ENCODE data around the gene AJAP1.

The AJAP1 gene

DNA sequence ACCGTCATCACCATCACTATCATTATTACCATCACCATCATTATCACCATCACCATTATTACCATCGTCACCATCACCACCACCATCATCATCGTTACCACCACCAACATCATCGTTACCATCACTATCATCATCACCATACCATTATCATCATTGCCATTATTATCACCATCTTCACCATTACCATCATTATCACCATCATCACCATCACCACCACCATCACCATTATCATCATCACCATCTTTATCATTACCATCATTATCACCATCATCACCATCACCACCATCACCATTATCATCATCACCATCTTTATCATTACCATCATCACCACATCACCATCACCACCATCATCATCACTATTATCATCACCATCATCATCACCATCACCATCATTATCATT is 112.9 kb downstream of the AJAP1 start:
- TF ChIP-seq, protein P1, sequence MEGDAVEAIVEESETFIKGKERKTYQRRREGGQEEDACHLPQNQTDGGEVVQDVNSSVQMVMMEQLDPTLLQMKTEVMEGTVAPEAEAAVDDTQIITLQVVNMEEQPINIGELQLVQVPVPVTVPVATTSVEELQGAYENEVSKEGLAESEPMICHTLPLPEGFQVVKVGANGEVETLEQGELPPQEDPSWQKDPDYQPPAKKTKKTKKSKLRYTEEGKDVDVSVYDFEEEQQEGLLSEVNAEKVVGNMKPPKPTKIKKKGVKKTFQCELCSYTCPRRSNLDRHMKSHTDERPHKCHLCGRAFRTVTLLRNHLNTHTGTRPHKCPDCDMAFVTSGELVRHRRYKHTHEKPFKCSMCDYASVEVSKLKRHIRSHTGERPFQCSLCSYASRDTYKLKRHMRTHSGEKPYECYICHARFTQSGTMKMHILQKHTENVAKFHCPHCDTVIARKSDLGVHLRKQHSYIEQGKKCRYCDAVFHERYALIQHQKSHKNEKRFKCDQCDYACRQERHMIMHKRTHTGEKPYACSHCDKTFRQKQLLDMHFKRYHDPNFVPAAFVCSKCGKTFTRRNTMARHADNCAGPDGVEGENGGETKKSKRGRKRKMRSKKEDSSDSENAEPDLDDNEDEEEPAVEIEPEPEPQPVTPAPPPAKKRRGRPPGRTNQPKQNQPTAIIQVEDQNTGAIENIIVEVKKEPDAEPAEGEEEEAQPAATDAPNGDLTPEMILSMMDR (IDR thresholded peaks at IDR 0.05; ENCODE audit: borderline replicate concordance, insufficient read depth, low read depth, low read length) = no peak
- H3K4me3 ChIP-seq (ENCODE audit: low read depth, low read length) = no peak overlapping the region

DNA sequence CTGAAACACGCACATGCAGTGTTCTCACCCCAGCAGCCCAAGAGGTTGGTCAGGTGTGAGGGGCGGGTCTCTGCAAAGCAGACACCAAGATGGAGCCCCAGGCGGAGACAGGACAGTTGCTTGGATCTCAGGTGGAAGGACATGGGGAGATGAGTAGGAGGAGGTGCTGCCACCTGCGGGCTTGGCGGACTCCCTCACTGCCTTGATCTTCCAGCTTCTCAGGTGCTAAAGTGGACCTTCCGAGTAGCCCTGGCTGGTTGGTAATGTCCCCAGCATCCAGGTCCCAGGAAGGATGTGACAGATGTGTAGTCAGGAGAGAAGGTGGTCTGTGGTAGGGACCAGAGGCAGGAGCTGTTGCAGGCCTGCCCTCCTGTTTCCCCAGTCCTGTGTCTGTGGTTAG is 114.1 kb downstream of the AJAP1 start:
- TF ChIP-seq, protein P1 (IDR thresholded peaks at IDR 0.05; ENCODE audit: borderline replicate concordance, insufficient read depth, low read depth, low read length) = no peak
- H3K4me3 ChIP-seq (ENCODE audit: low read depth, low read length) = no peak overlapping the region

DNA sequence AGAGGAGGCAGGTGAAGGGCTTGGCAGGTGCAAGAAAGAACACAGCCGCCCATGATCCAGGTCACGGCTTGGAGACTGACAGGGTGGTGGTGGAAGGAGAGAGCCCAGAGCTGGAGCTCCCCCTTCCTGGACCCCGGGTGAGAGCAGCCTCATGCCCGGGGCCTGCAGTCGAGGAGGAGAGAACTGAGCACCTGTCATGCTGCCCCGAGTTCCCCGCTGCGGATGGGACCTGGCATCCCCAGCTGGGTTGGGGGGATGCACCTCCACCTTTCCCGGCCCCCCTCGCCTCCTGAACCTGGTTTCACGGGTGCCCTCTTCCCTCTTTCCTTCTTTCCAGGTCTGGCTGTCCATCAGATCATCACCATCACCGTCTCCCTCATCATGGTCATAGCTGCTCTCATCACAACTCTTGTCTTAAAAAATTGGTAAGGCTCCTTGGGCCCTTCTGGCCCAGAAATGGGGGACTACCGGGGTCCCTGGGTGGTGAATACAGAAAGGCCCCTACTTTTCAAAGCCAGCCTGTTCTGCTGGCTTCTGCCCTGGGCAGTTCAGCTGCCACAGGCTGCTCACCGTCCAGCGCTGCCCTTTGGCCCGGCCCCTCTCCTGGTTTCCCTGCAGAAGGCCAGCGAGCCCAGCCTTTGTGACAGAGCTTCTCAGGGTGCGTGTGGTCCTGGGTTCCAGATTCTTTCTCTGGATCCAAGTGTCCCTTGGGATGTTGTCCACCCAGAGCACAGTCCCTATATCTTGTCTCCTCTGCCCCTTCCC is 115.3 kb downstream of the AJAP1 start:
- TF ChIP-seq, protein P1 (IDR thresholded peaks at IDR 0.05; ENCODE audit: borderline replicate concordance, insufficient read depth, low read depth, low read length) = no peak
- H3K4me3 ChIP-seq (ENCODE audit: low read depth, low read length) = no peak overlapping the region

DNA sequence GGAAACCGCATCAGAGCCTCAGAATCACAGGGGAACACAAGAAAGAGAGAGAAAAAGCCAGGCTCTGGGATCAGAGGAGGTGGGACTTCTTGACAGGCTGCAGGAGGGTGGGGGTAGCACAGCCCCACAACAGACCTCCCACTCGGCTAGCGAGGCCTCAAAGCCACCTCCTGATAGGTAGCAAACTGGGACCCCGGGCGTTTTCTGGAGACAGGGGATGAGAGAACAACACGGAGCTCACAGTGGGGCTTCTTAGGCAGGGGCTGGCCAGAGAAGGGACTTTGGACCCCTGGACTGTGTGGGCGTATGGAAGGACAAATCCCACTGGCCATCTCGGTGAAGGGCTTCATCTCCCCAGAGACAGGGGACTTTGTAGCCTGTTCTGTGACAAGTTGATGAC is 116.3 kb downstream of the AJAP1 start:
- no peak overlapping the region for H3K4me3 ChIP-seq (ENCODE audit: low read depth, low read length)
- TF ChIP-seq, protein P1 (IDR thresholded peaks at IDR 0.05; ENCODE audit: borderline replicate concordance, insufficient read depth, low read depth, low read length) = no peak

DNA sequence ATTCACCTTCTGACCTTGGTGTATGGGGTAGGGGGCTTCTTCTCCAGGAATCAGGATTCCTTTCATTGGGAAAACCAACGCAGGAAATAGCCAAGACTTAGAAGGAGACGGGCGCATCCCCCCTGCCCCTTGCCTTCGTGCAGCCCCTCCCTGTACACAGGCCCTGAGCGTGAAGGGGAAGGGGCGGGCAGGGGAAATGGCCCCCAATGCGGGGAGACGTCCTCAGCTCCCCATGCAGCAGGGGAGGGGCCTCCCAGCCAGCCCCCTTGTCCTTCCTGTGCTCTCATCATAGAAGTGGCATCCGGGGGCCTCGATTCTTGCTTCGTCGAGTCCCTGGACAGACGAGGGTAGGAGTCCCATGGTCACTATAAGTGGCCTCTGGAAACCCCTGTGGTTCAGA is 116.9 kb downstream of the AJAP1 start:
- TF ChIP-seq, protein P1 (IDR thresholded peaks at IDR 0.05; ENCODE audit: borderline replicate concordance, insufficient read depth, low read depth, low read length) = no peak
- H3K4me3 ChIP-seq (ENCODE audit: low read depth, low read length) = no peak overlapping the region

DNA sequence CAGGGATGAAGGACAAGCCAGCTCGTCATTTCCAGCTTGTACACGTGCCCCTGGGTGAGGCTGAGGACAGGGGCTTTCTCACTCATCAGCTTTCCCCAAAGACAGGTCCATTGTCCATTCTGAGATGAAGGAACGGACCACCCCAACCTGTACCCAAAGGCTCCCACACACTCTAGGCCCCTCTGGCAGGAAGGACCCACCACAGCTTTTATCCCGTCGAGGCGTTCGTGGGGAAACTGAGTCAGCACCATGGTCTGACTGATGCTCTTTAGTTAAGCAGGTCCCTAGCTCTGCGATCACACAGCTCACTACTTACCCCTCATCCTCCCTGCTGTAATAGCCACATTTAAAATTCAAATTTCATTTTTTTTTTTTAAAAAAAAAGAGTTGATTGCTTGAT is 117.3 kb downstream of the AJAP1 start:
- TF ChIP-seq, protein P1 (IDR thresholded peaks at IDR 0.05; ENCODE audit: borderline replicate concordance, insufficient read depth, low read depth, low read length) = no peak
- no peak overlapping the region for H3K4me3 ChIP-seq (ENCODE audit: low read depth, low read length)

DNA sequence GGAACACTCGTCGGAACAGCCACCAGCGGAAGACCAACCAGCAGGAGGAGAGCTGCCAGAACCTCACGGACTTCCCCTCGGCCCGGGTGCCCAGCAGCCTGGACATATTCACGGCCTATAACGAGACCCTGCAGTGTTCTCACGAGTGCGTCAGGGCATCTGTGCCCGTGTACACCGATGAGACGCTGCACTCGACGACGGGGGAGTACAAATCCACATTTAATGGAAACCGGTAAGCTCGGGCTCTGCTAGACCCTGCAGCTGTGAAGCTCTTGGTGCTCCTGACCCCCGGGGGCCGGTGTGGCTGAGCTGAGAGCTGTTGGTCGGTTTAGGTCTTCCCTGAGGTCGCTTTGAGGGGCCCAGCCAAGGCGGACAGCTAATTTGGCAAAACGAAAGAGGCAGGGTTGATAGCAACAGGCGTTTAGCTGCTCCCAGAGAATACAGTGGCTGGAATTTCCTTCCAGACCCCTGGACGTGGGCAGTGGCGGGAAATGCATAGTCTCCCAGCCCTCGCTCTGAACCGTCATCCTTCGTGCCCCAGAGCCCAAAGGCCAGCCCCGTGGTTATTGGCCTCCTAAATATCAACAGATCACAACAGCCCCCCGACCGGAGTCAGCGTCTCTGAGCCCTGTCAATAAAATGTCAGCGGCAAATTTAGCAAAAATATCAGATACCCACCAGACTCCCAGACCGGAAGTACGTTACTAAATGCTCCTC is 118.0 kb downstream of the AJAP1 start:
- no peak overlapping the region for H3K4me3 ChIP-seq (ENCODE audit: low read depth, low read length)
- TF ChIP-seq, protein P1 (IDR thresholded peaks at IDR 0.05; ENCODE audit: borderline replicate concordance, insufficient read depth, low read depth, low read length) = no peak
